HL-60 (cell line): ENCODE results near the gene BMP6.

ENCODE experiments used
- DNase-seq, 2 experiments: peaks; one replicate each; pipeline ENCODE4 v3.0.0-alpha.2; 2010 to 2020; ENCODE audit warnings: low read depth in 1 of 2, low spot score in 1 of 2
- H3K27ac ChIP-seq: fragments of 250-450 bp; sonication (Bioruptor Pico); replicated peaks from 2 replicates; pipeline ENCODE4 v1.5.1; 2020; ENCODE audit warnings: mild to moderate bottlenecking, moderate library complexity
- H3K27me3 ChIP-seq: fragments of 250-450 bp; sonication (Bioruptor Pico); 2 replicates; pipeline ENCODE4 v1.5.1; 2021; ENCODE audit warnings: mild to moderate bottlenecking, moderate library complexity; ENCODE audit not compliant: insufficient read depth, poor library complexity, severe bottlenecking
- H3K4me3 ChIP-seq: replicated peaks from 2 replicates; pipeline ENCODE4 v1.5.1; 2011; ENCODE audit warnings: mild to moderate bottlenecking, control low read depth, low read length; ENCODE audit not compliant: insufficient read depth
- GABPA ChIP-seq: IDR thresholded peaks from 2 replicates; pipeline ENCODE4 v1.6.1; 2012; ENCODE audit warnings: low read depth
- POLR2AphosphoS5 ChIP-seq: IDR thresholded peaks from 2 replicates; pipeline ENCODE4 v1.6.1; 2012; ENCODE audit warnings: low read depth
- SPI1 ChIP-seq: IDR thresholded peaks from 2 replicates; pipeline ENCODE4 v1.6.1; 2012; ENCODE audit warnings: low read depth, mild to moderate bottlenecking, borderline replicate concordance
- TF ChIP-seq, protein P1 (sequence below): IDR thresholded peaks from one replicate; pipeline ENCODE4 v1.5.1; 2011; ENCODE audit warnings: low read length, control low read depth, inconsistent platforms; ENCODE audit not compliant: insufficient read depth
- TF ChIP-seq, protein P2 (sequence below): IDR thresholded peaks from 2 replicates; pipeline ENCODE4 v1.6.1; 2012; ENCODE audit warnings: low read depth; ENCODE audit not compliant: insufficient replicate concordance

Gene BMP6

DNA sequence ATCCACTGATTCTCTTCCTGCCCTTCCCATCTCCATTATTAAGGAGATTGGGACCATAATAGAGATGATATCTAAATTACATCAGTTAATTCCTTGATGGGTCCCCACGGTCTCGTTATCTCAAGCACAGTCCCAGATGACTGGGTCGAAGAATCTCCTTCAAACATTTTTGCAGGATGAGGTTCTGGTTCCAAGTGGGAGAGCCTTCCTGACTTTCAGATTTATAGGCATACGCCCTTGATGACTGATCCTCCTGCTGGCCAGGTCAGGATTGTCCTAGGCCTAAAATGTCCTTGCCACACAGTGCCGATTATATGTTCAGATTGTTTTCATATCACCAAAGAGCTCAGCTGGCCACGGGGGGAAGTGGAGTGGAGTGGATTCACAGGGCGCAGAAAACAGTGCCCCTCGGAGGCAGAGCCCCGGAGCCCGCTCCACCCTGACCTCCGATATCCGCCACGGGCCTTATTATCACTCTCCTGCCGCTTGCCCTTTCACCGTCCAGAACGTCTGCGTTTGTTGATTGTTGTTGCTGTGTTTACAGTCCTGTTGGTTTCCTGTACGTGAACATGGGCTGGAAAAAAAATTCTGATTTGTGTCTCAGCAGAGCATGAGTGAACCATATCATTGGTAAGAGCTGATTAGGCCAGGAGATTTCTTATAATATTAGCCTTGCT lies 8.9 kb downstream of the BMP6 start:
- H3K27me3 ChIP-seq: peaks cover 13% of the 10 kb centered on the region
- H3K4me3 ChIP-seq: no peak overlapping the region
- H3K27ac ChIP-seq: no peak overlapping the region
- no peak for DNase-seq
- TF ChIP-seq POLR2AphosphoS5: no peak
- no peak for TF ChIP-seq SPI1
- TF ChIP-seq, protein P1, sequence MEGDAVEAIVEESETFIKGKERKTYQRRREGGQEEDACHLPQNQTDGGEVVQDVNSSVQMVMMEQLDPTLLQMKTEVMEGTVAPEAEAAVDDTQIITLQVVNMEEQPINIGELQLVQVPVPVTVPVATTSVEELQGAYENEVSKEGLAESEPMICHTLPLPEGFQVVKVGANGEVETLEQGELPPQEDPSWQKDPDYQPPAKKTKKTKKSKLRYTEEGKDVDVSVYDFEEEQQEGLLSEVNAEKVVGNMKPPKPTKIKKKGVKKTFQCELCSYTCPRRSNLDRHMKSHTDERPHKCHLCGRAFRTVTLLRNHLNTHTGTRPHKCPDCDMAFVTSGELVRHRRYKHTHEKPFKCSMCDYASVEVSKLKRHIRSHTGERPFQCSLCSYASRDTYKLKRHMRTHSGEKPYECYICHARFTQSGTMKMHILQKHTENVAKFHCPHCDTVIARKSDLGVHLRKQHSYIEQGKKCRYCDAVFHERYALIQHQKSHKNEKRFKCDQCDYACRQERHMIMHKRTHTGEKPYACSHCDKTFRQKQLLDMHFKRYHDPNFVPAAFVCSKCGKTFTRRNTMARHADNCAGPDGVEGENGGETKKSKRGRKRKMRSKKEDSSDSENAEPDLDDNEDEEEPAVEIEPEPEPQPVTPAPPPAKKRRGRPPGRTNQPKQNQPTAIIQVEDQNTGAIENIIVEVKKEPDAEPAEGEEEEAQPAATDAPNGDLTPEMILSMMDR: no peak
- no peak for TF ChIP-seq GABPA
- TF ChIP-seq, protein P2, sequence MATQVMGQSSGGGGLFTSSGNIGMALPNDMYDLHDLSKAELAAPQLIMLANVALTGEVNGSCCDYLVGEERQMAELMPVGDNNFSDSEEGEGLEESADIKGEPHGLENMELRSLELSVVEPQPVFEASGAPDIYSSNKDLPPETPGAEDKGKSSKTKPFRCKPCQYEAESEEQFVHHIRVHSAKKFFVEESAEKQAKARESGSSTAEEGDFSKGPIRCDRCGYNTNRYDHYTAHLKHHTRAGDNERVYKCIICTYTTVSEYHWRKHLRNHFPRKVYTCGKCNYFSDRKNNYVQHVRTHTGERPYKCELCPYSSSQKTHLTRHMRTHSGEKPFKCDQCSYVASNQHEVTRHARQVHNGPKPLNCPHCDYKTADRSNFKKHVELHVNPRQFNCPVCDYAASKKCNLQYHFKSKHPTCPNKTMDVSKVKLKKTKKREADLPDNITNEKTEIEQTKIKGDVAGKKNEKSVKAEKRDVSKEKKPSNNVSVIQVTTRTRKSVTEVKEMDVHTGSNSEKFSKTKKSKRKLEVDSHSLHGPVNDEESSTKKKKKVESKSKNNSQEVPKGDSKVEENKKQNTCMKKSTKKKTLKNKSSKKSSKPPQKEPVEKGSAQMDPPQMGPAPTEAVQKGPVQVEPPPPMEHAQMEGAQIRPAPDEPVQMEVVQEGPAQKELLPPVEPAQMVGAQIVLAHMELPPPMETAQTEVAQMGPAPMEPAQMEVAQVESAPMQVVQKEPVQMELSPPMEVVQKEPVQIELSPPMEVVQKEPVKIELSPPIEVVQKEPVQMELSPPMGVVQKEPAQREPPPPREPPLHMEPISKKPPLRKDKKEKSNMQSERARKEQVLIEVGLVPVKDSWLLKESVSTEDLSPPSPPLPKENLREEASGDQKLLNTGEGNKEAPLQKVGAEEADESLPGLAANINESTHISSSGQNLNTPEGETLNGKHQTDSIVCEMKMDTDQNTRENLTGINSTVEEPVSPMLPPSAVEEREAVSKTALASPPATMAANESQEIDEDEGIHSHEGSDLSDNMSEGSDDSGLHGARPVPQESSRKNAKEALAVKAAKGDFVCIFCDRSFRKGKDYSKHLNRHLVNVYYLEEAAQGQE: no peak

DNA sequence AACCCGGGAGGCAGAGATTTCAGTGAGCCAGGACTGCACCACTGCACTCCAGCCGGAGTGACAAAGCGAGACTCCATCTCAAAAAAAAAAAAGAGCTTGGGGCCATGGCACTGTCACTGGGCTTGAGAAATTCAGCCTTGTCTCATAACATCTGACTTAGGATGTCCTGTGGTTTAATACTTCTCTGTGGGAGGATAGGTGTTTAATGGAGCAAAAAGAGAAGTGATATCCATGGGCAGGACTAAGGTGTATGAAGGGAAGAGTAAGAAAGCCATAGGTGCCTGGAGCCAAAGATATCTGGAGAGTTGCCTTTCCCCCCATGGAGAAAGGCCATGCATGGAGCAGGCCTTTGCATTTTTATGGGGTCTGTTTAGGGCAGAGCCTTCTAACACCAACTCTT lies 11.2 kb downstream of the BMP6 start:
- Histone ChIP-seq H3K4me3 (no peak overlapping the region), H3K27me3 (peaks cover 14% of the 10 kb centered on the region), H3K27ac (no peak overlapping the region)
- DNase-seq: no peak
- TF ChIP-seq, protein P2: no peak
- TF ChIP-seq SPI1 (no peak), GABPA (no peak), POLR2AphosphoS5 (no peak)
- TF ChIP-seq, protein P1: no peak

DNA sequence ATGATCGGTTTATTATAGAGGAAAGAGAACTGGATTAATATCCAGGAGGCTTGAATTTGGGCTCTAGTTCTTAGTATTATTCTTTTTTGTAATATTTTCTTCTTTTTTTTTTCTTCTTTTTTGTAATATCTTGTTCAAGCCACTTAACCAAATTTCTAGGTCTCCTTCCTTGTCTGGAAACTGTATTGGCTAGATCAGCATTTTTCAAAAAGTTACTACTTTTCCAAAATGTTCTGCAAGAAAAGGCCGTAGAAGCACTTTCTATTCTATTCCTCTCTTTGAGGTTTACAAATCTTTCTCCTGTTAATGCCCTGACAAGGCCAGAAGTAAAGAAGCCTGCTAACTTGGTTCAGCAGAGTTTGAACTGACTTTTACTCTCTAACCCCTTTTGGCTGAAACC lies 12.0 kb downstream of the BMP6 start:
- no peak overlapping the region for H3K27ac ChIP-seq
- TF ChIP-seq GABPA (no peak), SPI1 (no peak), POLR2AphosphoS5 (no peak)
- TF ChIP-seq, protein P2: no peak
- TF ChIP-seq, protein P1: no peak
- no peak for DNase-seq
- no peak overlapping the region for H3K4me3 ChIP-seq
- peaks cover 14% of the 10 kb centered on the region for H3K27me3 ChIP-seq
